ENCODE measurements around the gene LMOD2. TPM values are rescaled to one million over a fixed set of nuclear protein-coding genes. Genes with fewer than 3 reads are reported as not detected.

Gene LMOD2
- total RNA-seq, 1 donor from 2014 or later: not detected

Other genes with a start within 250 kb of the LMOD2 start
- 0.19 and 0.29 TPM in 2 replicates for gene IQUB, start 121.3 kb upstream of the LMOD2 start, total RNA-seq
- gene NDUFA5, start 98.0 kb upstream of the LMOD2 start, total RNA-seq: 28.0 and 31.6 TPM in 2 replicates
- gene ASB15, start 54.0 kb upstream of the LMOD2 start, total RNA-seq: not detected in 2 replicates
- gene WASL, start 93.1 kb downstream of the LMOD2 start, total RNA-seq: 24.9 and 25.6 TPM in 2 replicates
- gene HYAL4, start 189.3 kb downstream of the LMOD2 start, total RNA-seq: 0.18 TPM in 1 of 2 replicates, not detected in the other